DND-41 (cell line): ENCODE results near the gene PPEF2.
A peak's percentile ranks its signal among the peaks of the same experiment; 100 is the strongest.
"Not testable (repeated sequence)": the region's sequence is repeated elsewhere in the genome, so short reads cannot be mapped to it uniquely, and the experiment has no call there.

Source experiments
- ATAC-seq: fragments of 200-7000 bp; cut with Tn5 transposase; 3 replicates; pipeline ENCODE4 v1.9.1; 2021; ENCODE audit warnings: low read depth; ENCODE audit not compliant: insufficient read depth
- DNase-seq: peaks from one replicate; pipeline ENCODE4 v3.0.0-alpha.2; 2020
- H2AFZ ChIP-seq: 2 replicates; pipeline ENCODE4 v1.6.0; 2012; ENCODE audit warnings: low read depth, low read length
- H3K27ac ChIP-seq: 2 replicates; pipeline ENCODE4 v1.5.1; 2012; ENCODE audit warnings: low read length, inconsistent platforms
- H3K27me3 ChIP-seq: fragments of 200-600 bp; sonication (generic); 2 replicates; pipeline ENCODE4 v1.6.0; 2012; ENCODE audit warnings: low read length, mild to moderate bottlenecking, inconsistent platforms; ENCODE audit not compliant: insufficient read depth, poor library complexity
- H3K36me3 ChIP-seq: 2 replicates; pipeline ENCODE4 v1.5.1; 2012; ENCODE audit warnings: low read length, inconsistent platforms; ENCODE audit not compliant: insufficient read depth
- H3K4me1 ChIP-seq: 2 replicates; pipeline ENCODE4 v1.5.1; 2012; ENCODE audit warnings: mild to moderate bottlenecking, low read length; ENCODE audit not compliant: insufficient read depth
- H3K4me2 ChIP-seq: 2 replicates; pipeline ENCODE4 v1.6.0; 2012; ENCODE audit warnings: mild to moderate bottlenecking, moderate library complexity, low read length, inconsistent platforms; ENCODE audit not compliant: insufficient read depth
- H3K4me3 ChIP-seq, 2 experiments: fragments of 200-600 bp in 1 of 2; shearing (Covaris generic) in 1 of 2; 2 replicates each; pipeline ENCODE4 v1.5.1; 2012 to 2016; ENCODE audit warnings: inconsistent platforms in 2 of 2, low read length in 2 of 2, mild to moderate bottlenecking in 2 of 2, low read depth in 1 of 2, moderate library complexity in 1 of 2
- H3K79me2 ChIP-seq: 2 replicates; pipeline ENCODE4 v1.6.0; 2012; ENCODE audit warnings: low read length, inconsistent platforms; ENCODE audit not compliant: insufficient read depth
- H3K9ac ChIP-seq: 2 replicates; pipeline ENCODE4 v1.6.0; 2012; ENCODE audit warnings: low read depth, mild to moderate bottlenecking, inconsistent platforms, low read length, moderate library complexity
- H3K9me3 ChIP-seq: 2 replicates; pipeline ENCODE4 v1.5.1; 2012; ENCODE audit warnings: low read length, moderate library complexity, mild to moderate bottlenecking, inconsistent platforms; ENCODE audit not compliant: insufficient read depth, severe bottlenecking
- H4K20me1 ChIP-seq: 2 replicates; pipeline ENCODE4 v1.6.0; 2012; ENCODE audit warnings: low read length; ENCODE audit not compliant: insufficient read depth
- EZH2 ChIP-seq: IDR thresholded peaks from 3 replicates; pipeline ENCODE4 v1.6.1; 2012; ENCODE audit warnings: borderline replicate concordance, low read depth, mild to moderate bottlenecking, moderate library complexity, low read length, inconsistent platforms; ENCODE audit not compliant: severe bottlenecking
- TF ChIP-seq, protein P1 (sequence below): IDR thresholded peaks from 2 replicates; pipeline ENCODE4 v1.5.1; 2012; ENCODE audit warnings: borderline replicate concordance, low read length, moderate library complexity, mild to moderate bottlenecking; ENCODE audit not compliant: poor library complexity, severe bottlenecking; ENCODE audit errors: extremely low read depth

PPEF2 gene

DNA sequence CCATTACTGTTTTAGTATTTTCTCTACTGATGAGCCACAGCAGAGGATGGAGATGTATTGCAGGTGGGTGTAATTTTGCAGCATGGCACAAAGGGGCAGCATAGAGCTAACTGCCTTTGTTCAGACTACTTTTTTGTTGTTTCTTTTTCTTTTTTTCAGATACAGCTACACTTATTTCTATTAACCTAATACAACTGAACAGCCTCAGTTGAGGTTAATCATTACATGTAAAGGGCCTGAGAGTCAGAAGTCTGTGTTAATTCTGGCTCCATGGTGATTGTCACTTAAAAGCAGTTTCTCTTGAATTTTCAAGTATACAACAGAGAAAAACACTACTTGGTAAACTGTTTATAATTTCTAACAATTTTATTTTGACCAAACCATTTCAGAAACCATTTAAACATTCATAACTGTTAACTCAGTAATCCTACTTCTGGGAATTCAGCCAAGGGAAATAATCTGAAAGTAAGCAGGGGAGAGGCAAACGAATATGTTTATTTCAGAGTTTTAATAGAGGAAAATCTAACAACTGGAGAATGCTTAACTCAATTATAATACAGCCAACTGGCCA is 13.9 kb upstream of the PPEF2 start:
- Histone ChIP-seq H3K79me2 (no peaks in the 10 kb centered on the region), H3K27me3 (no peaks in the 10 kb centered on the region), H3K9me3 (no peaks in the 10 kb centered on the region), H3K4me2 (no peak overlapping the region), H3K9ac (no peak overlapping the region), H3K36me3 (peaks cover 11% of the 10 kb centered on the region; the same call in 1 of the 2 replicates), H3K4me3 (no peak overlapping the region), H3K27ac (no peak overlapping the region; the same call in 1 of the 2 replicates), H2AFZ (peak overlapping the region; percentile 31; the same call in 1 of the 2 replicates), H4K20me1 (no peaks in the 10 kb centered on the region), H3K4me1 (no peaks in the 10 kb centered on the region)
- DNase-seq (peak; percentile 41), ATAC-seq (peak; percentile 89)
- TF ChIP-seq EZH2 = no peak
- TF ChIP-seq, protein P1, sequence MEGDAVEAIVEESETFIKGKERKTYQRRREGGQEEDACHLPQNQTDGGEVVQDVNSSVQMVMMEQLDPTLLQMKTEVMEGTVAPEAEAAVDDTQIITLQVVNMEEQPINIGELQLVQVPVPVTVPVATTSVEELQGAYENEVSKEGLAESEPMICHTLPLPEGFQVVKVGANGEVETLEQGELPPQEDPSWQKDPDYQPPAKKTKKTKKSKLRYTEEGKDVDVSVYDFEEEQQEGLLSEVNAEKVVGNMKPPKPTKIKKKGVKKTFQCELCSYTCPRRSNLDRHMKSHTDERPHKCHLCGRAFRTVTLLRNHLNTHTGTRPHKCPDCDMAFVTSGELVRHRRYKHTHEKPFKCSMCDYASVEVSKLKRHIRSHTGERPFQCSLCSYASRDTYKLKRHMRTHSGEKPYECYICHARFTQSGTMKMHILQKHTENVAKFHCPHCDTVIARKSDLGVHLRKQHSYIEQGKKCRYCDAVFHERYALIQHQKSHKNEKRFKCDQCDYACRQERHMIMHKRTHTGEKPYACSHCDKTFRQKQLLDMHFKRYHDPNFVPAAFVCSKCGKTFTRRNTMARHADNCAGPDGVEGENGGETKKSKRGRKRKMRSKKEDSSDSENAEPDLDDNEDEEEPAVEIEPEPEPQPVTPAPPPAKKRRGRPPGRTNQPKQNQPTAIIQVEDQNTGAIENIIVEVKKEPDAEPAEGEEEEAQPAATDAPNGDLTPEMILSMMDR = peak; percentile 87

DNA sequence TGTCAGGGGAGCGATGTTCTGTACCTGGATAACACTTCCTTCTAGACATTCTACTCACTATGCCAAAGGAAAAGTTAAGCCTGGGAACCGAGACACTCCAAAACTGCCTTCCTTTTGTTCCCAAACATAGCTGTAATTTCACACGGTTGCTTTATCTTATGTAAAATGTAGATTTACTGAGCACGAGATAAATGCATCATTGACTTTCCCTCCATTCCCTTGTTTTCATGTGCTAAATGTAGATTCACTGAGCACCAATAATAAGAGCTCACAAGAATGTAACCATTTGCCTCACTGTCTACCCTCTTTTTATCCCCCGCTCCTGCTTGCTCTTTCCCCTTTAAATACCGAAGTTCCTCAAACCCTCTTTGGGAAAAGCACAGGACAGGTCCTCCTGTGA is 10.7 kb upstream of the PPEF2 start:
- ATAC-seq (no peak), DNase-seq (no peak)
- Histone ChIP-seq H3K9ac (no peak overlapping the region), H3K4me1 (no peaks in the 10 kb centered on the region), H3K4me2 (no peak overlapping the region), H3K27me3 (no peaks in the 10 kb centered on the region), H2AFZ (no peak overlapping the region), H3K27ac (no peak overlapping the region), H3K79me2 (no peaks in the 10 kb centered on the region), H3K4me3 (no peak overlapping the region), H3K9me3 (no peaks in the 10 kb centered on the region), H3K36me3 (no peaks in the 10 kb centered on the region), H4K20me1 (no peaks in the 10 kb centered on the region)
- TF ChIP-seq, protein P1 = no peak
- no peak for TF ChIP-seq EZH2

DNA sequence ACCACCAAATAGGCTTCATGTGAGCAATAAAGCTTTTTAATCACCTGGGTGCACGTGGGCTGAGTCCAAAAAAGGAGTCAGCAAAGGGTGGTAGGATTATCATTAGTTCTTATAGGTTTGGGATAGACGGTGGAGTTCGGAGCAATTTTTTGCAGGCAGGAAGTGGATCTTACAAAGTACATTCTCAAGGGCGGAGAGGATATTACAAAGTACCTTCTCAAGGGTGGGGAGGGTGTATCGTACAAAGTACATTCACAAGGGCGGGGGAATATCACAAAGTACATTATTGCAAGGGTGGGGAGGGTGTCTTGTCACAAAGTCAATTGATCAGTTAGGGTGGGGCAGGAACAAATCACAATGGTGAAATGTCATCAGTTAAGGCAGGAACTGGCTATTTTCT is 8.6 kb upstream of the PPEF2 start:
- H3K27ac ChIP-seq, H3K79me2 ChIP-seq, H3K27me3 ChIP-seq, H3K4me1 ChIP-seq, H3K9ac ChIP-seq, ATAC-seq, H3K9me3 ChIP-seq, DNase-seq, H4K20me1 ChIP-seq, H3K4me2 ChIP-seq, H3K4me3 ChIP-seq, H2AFZ ChIP-seq, H3K36me3 ChIP-seq: not testable (repeated sequence)

DNA sequence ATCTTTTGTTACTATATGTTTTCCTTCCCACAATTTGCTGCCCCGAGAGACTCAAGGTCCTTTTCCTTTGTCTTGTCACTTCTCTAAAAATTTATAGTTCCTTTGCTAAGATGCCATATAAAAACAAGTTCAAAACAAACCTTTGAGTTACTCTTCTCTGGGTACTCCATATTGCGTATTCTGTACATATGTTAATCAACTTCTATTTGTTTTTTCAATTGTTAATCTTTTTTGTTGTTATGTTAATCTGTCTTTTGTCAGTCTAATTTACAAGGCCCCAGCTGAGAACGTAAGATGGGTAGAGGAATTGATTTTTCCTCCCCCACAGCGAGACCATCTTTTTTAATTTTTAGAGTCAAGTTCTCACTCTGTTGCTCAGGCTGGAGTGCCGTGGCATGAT is 7.2 kb upstream of the PPEF2 start:
- DNase-seq = no peak

More for the DNA sequence above, 7.2 kb upstream of the PPEF2 start:
- no peak overlapping the region for H3K4me3 ChIP-seq
- H3K27me3 ChIP-seq = no peaks in the 10 kb centered on the region
- no peaks in the 10 kb centered on the region for H4K20me1 ChIP-seq
- no peak overlapping the region for H3K9ac ChIP-seq
- no peak overlapping the region for H3K27ac ChIP-seq
- no peaks in the 10 kb centered on the region for H3K4me1 ChIP-seq
- H3K36me3 ChIP-seq = no peaks in the 10 kb centered on the region
- H3K4me2 ChIP-seq = no peak overlapping the region
- TF ChIP-seq EZH2 = no peak
- TF ChIP-seq, protein P1 = no peak
- no peak overlapping the region for H2AFZ ChIP-seq
- H3K79me2 ChIP-seq = no peaks in the 10 kb centered on the region
- H3K9me3 ChIP-seq = no peaks in the 10 kb centered on the region
- ATAC-seq = no peak
